ENCODE data around the gene MDP1. TPM values are rescaled to one million over a fixed set of nuclear protein-coding genes. Genes with fewer than 3 reads are reported as not detected.

Gene MDP1
- total and polyA plus RNA-seq, 2 of the 8 experiments (the other 6 are each of a cell fraction or from before 2014, with no cell fraction given): 17.7 to 32.2 TPM

- TF ChIP-seq, protein P1, sequence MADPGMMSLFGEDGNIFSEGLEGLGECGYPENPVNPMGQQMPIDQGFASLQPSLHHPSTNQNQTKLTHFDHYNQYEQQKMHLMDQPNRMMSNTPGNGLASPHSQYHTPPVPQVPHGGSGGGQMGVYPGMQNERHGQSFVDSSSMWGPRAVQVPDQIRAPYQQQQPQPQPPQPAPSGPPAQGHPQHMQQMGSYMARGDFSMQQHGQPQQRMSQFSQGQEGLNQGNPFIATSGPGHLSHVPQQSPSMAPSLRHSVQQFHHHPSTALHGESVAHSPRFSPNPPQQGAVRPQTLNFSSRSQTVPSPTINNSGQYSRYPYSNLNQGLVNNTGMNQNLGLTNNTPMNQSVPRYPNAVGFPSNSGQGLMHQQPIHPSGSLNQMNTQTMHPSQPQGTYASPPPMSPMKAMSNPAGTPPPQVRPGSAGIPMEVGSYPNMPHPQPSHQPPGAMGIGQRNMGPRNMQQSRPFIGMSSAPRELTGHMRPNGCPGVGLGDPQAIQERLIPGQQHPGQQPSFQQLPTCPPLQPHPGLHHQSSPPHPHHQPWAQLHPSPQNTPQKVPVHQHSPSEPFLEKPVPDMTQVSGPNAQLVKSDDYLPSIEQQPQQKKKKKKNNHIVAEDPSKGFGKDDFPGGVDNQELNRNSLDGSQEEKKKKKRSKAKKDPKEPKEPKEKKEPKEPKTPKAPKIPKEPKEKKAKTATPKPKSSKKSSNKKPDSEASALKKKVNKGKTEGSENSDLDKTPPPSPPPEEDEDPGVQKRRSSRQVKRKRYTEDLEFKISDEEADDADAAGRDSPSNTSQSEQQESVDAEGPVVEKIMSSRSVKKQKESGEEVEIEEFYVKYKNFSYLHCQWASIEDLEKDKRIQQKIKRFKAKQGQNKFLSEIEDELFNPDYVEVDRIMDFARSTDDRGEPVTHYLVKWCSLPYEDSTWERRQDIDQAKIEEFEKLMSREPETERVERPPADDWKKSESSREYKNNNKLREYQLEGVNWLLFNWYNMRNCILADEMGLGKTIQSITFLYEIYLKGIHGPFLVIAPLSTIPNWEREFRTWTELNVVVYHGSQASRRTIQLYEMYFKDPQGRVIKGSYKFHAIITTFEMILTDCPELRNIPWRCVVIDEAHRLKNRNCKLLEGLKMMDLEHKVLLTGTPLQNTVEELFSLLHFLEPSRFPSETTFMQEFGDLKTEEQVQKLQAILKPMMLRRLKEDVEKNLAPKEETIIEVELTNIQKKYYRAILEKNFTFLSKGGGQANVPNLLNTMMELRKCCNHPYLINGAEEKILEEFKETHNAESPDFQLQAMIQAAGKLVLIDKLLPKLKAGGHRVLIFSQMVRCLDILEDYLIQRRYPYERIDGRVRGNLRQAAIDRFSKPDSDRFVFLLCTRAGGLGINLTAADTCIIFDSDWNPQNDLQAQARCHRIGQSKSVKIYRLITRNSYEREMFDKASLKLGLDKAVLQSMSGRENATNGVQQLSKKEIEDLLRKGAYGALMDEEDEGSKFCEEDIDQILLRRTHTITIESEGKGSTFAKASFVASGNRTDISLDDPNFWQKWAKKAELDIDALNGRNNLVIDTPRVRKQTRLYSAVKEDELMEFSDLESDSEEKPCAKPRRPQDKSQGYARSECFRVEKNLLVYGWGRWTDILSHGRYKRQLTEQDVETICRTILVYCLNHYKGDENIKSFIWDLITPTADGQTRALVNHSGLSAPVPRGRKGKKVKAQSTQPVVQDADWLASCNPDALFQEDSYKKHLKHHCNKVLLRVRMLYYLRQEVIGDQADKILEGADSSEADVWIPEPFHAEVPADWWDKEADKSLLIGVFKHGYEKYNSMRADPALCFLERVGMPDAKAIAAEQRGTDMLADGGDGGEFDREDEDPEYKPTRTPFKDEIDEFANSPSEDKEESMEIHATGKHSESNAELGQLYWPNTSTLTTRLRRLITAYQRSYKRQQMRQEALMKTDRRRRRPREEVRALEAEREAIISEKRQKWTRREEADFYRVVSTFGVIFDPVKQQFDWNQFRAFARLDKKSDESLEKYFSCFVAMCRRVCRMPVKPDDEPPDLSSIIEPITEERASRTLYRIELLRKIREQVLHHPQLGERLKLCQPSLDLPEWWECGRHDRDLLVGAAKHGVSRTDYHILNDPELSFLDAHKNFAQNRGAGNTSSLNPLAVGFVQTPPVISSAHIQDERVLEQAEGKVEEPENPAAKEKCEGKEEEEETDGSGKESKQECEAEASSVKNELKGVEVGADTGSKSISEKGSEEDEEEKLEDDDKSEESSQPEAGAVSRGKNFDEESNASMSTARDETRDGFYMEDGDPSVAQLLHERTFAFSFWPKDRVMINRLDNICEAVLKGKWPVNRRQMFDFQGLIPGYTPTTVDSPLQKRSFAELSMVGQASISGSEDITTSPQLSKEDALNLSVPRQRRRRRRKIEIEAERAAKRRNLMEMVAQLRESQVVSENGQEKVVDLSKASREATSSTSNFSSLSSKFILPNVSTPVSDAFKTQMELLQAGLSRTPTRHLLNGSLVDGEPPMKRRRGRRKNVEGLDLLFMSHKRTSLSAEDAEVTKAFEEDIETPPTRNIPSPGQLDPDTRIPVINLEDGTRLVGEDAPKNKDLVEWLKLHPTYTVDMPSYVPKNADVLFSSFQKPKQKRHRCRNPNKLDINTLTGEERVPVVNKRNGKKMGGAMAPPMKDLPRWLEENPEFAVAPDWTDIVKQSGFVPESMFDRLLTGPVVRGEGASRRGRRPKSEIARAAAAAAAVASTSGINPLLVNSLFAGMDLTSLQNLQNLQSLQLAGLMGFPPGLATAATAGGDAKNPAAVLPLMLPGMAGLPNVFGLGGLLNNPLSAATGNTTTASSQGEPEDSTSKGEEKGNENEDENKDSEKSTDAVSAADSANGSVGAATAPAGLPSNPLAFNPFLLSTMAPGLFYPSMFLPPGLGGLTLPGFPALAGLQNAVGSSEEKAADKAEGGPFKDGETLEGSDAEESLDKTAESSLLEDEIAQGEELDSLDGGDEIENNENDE (IDR thresholded peaks at IDR 0.05; ENCODE audit: insufficient replicate concordance, low read length): no peak
- TF ChIP-seq ATF3 (IDR thresholded peaks at IDR 0.05; ENCODE audit: insufficient read depth, low read depth, low read length) (no peak), EP300 (IDR thresholded peaks at IDR 0.05; ENCODE audit: borderline replicate concordance in 1 of 2, low read depth in 2 of 2, low read length in 2 of 2) (no peak), CBX8 (IDR thresholded peaks at IDR 0.05; ENCODE audit: borderline replicate concordance, low read depth, low read length) (no peak), CBX5 (IDR thresholded peaks at IDR 0.05; ENCODE audit: low read depth, low read length) (no peak), POLR2AphosphoS5 (IDR thresholded peaks at IDR 0.05; ENCODE audit: low read depth, low read length) (peak; percentile 37)
These were observed 36.4 kb downstream of the MDP1 start (continued) for GRCh38 chr14:24179294-24179960.

Data from H1 (cell line).